Activated CD4-positive, alpha-beta T cell treated with anti-CD3 and anti-CD28 coated beads for 36 hours (primary cell): ENCODE data around the gene KLHL6. TPM values are rescaled to one million over a fixed set of nuclear protein-coding genes. Genes with fewer than 3 reads are reported as not detected.

Experiments used
- ATAC-seq: fragments of 200-7000 bp; cut with Tn5 transposase; one replicate; pipeline ENCODE4 v1.10.0; 2021; ENCODE audit warnings: mild to moderate bottlenecking, moderate library complexity
- CTCF ChIA-PET: fragments of 350-600 bp; sonication (Branson Sonifier 250); formaldehyde crosslinking; loops from one replicate; lab custom pipeline; 2021; ENCODE audit warnings: antibody characterized with exemption; lab: Charles Lee
- POLR2A ChIA-PET: fragments of 350-600 bp; sonication (Branson Sonifier 250); formaldehyde crosslinking; loops from one replicate; lab custom pipeline; 2021; ENCODE audit warnings: antibody characterized with exemption, inconsistent platforms; lab: Charles Lee
- DNase-seq: peaks from one replicate; pipeline ENCODE4 v3.0.0-alpha.2; 2020
- H3K27ac Mint-ChIP-seq: one replicate; pipeline ENCODE4 v1.8.0; 2021; ENCODE audit warnings: mixed read lengths
- H3K27me3 Mint-ChIP-seq: one replicate; pipeline ENCODE4 v1.8.0; 2021; ENCODE audit warnings: mixed read lengths
- H3K36me3 Mint-ChIP-seq: one replicate; pipeline ENCODE4 v1.8.0; 2021; ENCODE audit warnings: low read depth, mixed read lengths
- H3K4me1 Mint-ChIP-seq: one replicate; pipeline ENCODE4 v1.8.0; 2021; ENCODE audit warnings: mixed read lengths
- H3K4me3 Mint-ChIP-seq: one replicate; pipeline ENCODE4 v1.8.0; 2021; ENCODE audit warnings: mild to moderate bottlenecking, moderate library complexity, mixed read lengths
- H3K9me3 Mint-ChIP-seq: one replicate; pipeline ENCODE4 v1.8.0; 2021; ENCODE audit warnings: low read depth, mixed read lengths
- intact Hi-C, 2 experiments: fragments of 100-400 bp; cut with DNase I in 1 of 2; cut with micrococcal nuclease in 1 of 2; formaldehyde crosslinking; loops; one replicate each; pipeline versions ENCODE4 v1.14.2 to v1.15.1; 2022 to 2024; cut with DNase I, micrococcal nuclease
- total RNA-seq, 2 experiments: library from RNA; stranded (reverse); gene quantifications; one replicate each; pipeline ENCODE4 v1.2.3, GENCODE V29; 2021

KLHL6 gene
- total RNA-seq, 2 experiments from 2014 or later, result 62.8 to 64.7 TPM

- DNase-seq, result no peak
- POLR2A ChIA-PET, result no interaction called here
- CTCF ChIA-PET, result interaction anchor here (0.7 to 1.9 kb wide), 3 partner anchors 10 to 63 kb away, joined by 3 to 6 read pairs (median 4); no protein-coding TSS in a partner anchor
- no peaks in the 10 kb centered on the region for H3K27me3 Mint-ChIP-seq
- H3K27ac Mint-ChIP-seq, result peak overlapping the region; percentile 76
- no peaks in the 10 kb centered on the region for H3K9me3 Mint-ChIP-seq
- peaks cover 43% of the 10 kb centered on the region for H3K36me3 Mint-ChIP-seq
- intact Hi-C loops, result no loop called here
- ATAC-seq, result no peak
- peak overlapping the region; percentile 4 for H3K4me3 Mint-ChIP-seq
- peaks cover 90% of the 10 kb centered on the region for H3K4me1 Mint-ChIP-seq
Measured at GRCh38 chr3:183542355-183542754, 13.2 kb downstream of the KLHL6 start.

- intact Hi-C loops, result loop anchor here in 1 of 2 experiments (2.0 kb wide), 1 partner anchor 13 kb away; the partner anchor contains the start of gene KLHL6
- peaks cover 93% of the 10 kb centered on the region for H3K4me1 Mint-ChIP-seq
- H3K36me3 Mint-ChIP-seq, result peaks cover 40% of the 10 kb centered on the region
- no peak overlapping the region for H3K4me3 Mint-ChIP-seq
- CTCF ChIA-PET, result interaction anchor here (0.7 to 1.9 kb wide), 4 partner anchors 10 to 178 kb away, joined by 3 to 6 read pairs (median 4); no protein-coding TSS in a partner anchor
- ATAC-seq (peak; percentile 63), DNase-seq (no peak)
- no peaks in the 10 kb centered on the region for H3K9me3 Mint-ChIP-seq
- H3K27ac Mint-ChIP-seq, result peak overlapping the region; percentile 76
- H3K27me3 Mint-ChIP-seq, result no peaks in the 10 kb centered on the region
- POLR2A ChIA-PET, result interaction anchor here (0.6 to 0.8 kb wide), 3 partner anchors 14 to 95 kb away, joined by 3 to 5 read pairs (median 3); partner anchors contain the start of gene KLHL6
Measured at GRCh38 chr3:183541738-183542137, 13.8 kb downstream of the KLHL6 start.

DNA sequence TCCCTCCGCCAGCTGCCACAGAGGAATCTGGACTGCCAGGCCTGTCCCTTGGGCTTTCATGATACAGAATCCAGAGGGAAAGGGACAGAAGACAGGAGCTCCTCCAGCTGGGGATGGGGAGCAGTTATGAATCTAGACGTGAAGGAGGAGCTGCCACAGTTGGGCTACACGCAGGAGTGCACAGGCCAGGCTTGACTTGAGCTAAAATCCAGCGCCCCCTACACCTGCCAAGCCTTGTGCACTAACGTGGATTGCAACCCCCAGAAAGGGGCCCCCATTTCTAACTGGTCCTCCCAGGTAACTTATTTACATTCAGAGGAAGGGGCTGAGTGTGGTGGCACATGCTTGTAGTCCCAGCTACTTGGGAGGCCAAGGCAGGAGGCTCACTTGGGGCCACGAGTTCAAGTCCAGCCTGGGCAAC lies 14.3 kb downstream of the KLHL6 start:
- Mint-ChIP-seq H3K4me3 (no peak overlapping the region), H3K9me3 (no peaks in the 10 kb centered on the region), H3K4me1 (peaks cover 93% of the 10 kb centered on the region), H3K36me3 (peaks cover 37% of the 10 kb centered on the region), H3K27ac (peak overlapping the region; percentile 76), H3K27me3 (no peaks in the 10 kb centered on the region)
- no peak for ATAC-seq
- ChIA-PET POLR2A (interaction anchor here (0.6 to 0.8 kb wide), 2 partner anchors 56 to 96 kb away, joined by 3 to 5 read pairs; no protein-coding TSS in a partner anchor), CTCF (interaction anchor here (0.7 to 1.9 kb wide), 4 partner anchors 11 to 326 kb away, joined by 3 to 6 read pairs (median 3); no protein-coding TSS in a partner anchor)
- intact Hi-C loops, result loop anchor here in 1 of 2 experiments (2.0 kb wide), 1 partner anchor 14 kb away; the partner anchor contains the start of gene KLHL6
- no peak for DNase-seq

- ChIA-PET CTCF (interaction anchor here (0.6 to 1.9 kb wide), 4 partner anchors 11 to 326 kb away, joined by 3 to 6 read pairs (median 4); no protein-coding TSS in a partner anchor), POLR2A (no interaction called here)
- Mint-ChIP-seq H3K27ac (peak overlapping the region; percentile 53), H3K9me3 (no peaks in the 10 kb centered on the region), H3K4me1 (peaks cover 94% of the 10 kb centered on the region), H3K4me3 (no peak overlapping the region), H3K36me3 (peaks cover 37% of the 10 kb centered on the region), H3K27me3 (no peaks in the 10 kb centered on the region)
- ATAC-seq (peak; percentile 22), DNase-seq (no peak)
- intact Hi-C loops, result loop anchor here in 1 of 2 experiments (2.0 kb wide), 1 partner anchor 14 kb away; the partner anchor contains the start of gene KLHL6
Measured at GRCh38 chr3:183540501-183541234, 14.8 kb downstream of the KLHL6 start.

DNA sequence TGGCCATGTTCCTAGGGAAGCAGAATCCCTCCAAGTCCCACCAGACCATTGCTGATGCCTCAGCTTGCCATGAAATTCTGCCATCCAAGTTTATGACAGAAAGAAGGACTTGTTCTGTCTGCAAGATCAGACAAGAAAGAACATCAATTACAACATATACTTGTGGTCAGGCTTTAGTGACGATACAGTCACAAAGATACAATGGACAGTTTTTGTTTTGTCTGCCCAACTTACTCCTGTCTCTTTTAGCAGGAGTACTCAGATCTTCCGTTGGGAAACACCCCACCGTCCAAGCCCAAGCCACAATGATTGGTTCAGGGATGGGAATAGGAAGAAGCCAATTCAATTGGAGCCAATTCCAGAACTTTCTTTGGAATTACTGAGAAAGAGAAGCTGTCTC lies 15.7 kb downstream of the KLHL6 start:
- Mint-ChIP-seq H3K36me3 (peaks cover 32% of the 10 kb centered on the region), H3K4me3 (no peak overlapping the region), H3K27ac (no peak overlapping the region), H3K9me3 (no peaks in the 10 kb centered on the region), H3K27me3 (no peaks in the 10 kb centered on the region), H3K4me1 (peaks cover 87% of the 10 kb centered on the region)
- ChIA-PET CTCF (interaction anchor here (0.8 to 1.8 kb wide), 3 partner anchors 13 to 85 kb away, joined by 3 to 6 read pairs (median 3); no protein-coding TSS in a partner anchor), POLR2A (no interaction called here)
- intact Hi-C loops, result loop anchor here in 1 of 2 experiments (2.0 kb wide), 1 partner anchor 15 kb away; the partner anchor contains the start of gene KLHL6
- ATAC-seq (no peak), DNase-seq (no peak)

DNA sequence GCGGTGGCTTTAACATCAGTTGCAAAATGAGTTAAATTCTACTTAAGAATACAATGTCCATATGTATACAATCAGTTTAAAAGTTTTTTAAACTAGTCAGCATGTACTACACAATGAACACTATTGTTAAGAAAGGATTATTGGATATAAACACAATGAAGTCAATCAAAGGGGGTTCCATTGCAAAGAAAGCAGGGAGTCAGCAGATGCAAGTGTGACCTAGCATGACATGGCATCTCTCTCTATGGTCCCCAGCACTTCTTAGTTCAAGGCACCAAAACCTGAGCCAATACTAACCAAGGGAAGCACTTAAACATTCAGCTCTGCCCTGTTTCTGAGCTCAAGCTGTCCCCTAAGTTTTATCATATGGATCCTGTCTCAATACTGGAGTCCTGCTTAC lies 17.0 kb downstream of the KLHL6 start:
- Mint-ChIP-seq H3K9me3 (no peaks in the 10 kb centered on the region), H3K27me3 (no peaks in the 10 kb centered on the region), H3K36me3 (peaks cover 30% of the 10 kb centered on the region), H3K4me1 (peaks cover 84% of the 10 kb centered on the region), H3K4me3 (no peak overlapping the region), H3K27ac (no peak overlapping the region)
- ChIA-PET CTCF (interaction anchor here (0.6 kb wide), 1 partner anchor 383 kb away, joined by 3 read pairs; no protein-coding TSS in a partner anchor), POLR2A (interaction anchor here (1.5 kb wide), 1 partner anchor 11 kb away, joined by 4 read pairs; no protein-coding TSS in a partner anchor)
- ATAC-seq (no peak), DNase-seq (no peak)
- intact Hi-C loops, result no loop called here

GRCh38 chr3:183537295-183537730 lies 18.2 kb downstream of the KLHL6 start:
- no peaks in the 10 kb centered on the region for H3K9me3 Mint-ChIP-seq
- H3K36me3 Mint-ChIP-seq, result peaks cover 28% of the 10 kb centered on the region
- CTCF ChIA-PET, result interaction anchor here (0.6 kb wide), 1 partner anchor 49 kb away, joined by 3 read pairs; no protein-coding TSS in a partner anchor
- H3K4me3 Mint-ChIP-seq, result no peak overlapping the region
- H3K4me1 Mint-ChIP-seq, result peaks cover 82% of the 10 kb centered on the region
- H3K27ac Mint-ChIP-seq, result peak overlapping the region; percentile 28
- POLR2A ChIA-PET, result interaction anchor here (1.5 kb wide), 1 partner anchor 10 kb away, joined by 4 read pairs; no protein-coding TSS in a partner anchor
- no peak for DNase-seq
- intact Hi-C loops, result no loop called here
- no peak for ATAC-seq
- H3K27me3 Mint-ChIP-seq, result no peaks in the 10 kb centered on the region

DNA sequence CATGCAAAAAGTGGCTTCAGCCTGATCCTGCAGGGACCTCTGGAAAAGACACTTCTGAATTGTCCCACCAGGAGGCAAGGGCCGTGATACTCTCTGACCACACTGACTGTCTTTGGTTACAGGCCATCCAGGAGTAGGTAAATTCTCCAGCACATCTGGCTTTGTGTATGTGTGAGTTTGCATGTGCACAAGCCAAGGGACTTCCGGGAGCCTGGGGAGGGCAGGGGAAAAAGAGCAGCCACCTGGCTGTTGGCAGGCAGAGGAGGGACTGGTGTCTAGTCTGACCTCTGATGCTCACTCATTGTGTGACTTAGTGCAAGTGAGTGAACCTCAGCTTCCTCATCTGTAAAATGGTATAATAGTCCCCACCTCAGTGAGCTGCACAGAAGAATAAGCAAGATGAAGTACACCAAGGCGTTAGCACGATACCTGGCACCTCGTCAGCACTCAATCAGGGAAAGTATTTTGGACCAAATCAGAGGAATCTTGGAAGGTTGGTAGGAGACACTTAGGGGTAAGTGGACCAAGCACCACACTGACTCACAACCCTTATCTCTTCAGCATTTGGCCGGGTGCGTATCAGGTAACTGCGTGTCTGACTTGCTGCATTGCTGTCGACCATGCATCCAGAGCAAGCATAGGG lies 19.1 kb downstream of the KLHL6 start:
- POLR2A ChIA-PET, result no interaction called here
- DNase-seq (no peak), ATAC-seq (no peak)
- CTCF ChIA-PET, result interaction anchor here (0.6 kb wide), 1 partner anchor 182 kb away, joined by 3 read pairs; no protein-coding TSS in a partner anchor
- Mint-ChIP-seq H3K27me3 (no peaks in the 10 kb centered on the region), H3K36me3 (peaks cover 29% of the 10 kb centered on the region), H3K27ac (no peak overlapping the region), H3K4me3 (no peak overlapping the region), H3K9me3 (no peaks in the 10 kb centered on the region), H3K4me1 (peaks cover 79% of the 10 kb centered on the region)
- intact Hi-C loops, result no loop called here

- ATAC-seq, result no peak
Measured at GRCh38 chr3:183534249-183534648, 21.3 kb downstream of the KLHL6 start.

GRCh38 chr3:183533412-183534132 lies 21.9 kb downstream of the KLHL6 start:
- H3K27ac Mint-ChIP-seq, result peak overlapping the region; percentile 45
- DNase-seq (no peak), ATAC-seq (no peak)
- H3K4me1 Mint-ChIP-seq, result peaks cover 73% of the 10 kb centered on the region
- peaks cover 35% of the 10 kb centered on the region for H3K36me3 Mint-ChIP-seq
- H3K4me3 Mint-ChIP-seq, result no peak overlapping the region
- H3K9me3 Mint-ChIP-seq, result no peaks in the 10 kb centered on the region
- intact Hi-C loops, result no loop called here
- ChIA-PET CTCF (interaction anchor here (0.8 to 1.4 kb wide), 2 partner anchors 10 to 18 kb away, joined by 3 to 4 read pairs; no protein-coding TSS in a partner anchor), POLR2A (interaction anchor here (1.0 kb wide), 1 partner anchor 10 kb away, joined by 4 read pairs; no protein-coding TSS in a partner anchor)
- H3K27me3 Mint-ChIP-seq, result no peaks in the 10 kb centered on the region

More at GRCh38 chr3:183534249-183534648, 21.3 kb downstream of the KLHL6 start:
- no peak for DNase-seq
- no peak overlapping the region for H3K27ac Mint-ChIP-seq
- no peak overlapping the region for H3K4me3 Mint-ChIP-seq
- ChIA-PET CTCF (interaction anchor here (1.4 kb wide), 1 partner anchor 9 kb away, joined by 4 read pairs; no protein-coding TSS in a partner anchor), POLR2A (no interaction called here)
- intact Hi-C loops, result no loop called here
- no peaks in the 10 kb centered on the region for H3K9me3 Mint-ChIP-seq
- peaks cover 30% of the 10 kb centered on the region for H3K36me3 Mint-ChIP-seq
- H3K27me3 Mint-ChIP-seq, result no peaks in the 10 kb centered on the region
- peaks cover 76% of the 10 kb centered on the region for H3K4me1 Mint-ChIP-seq
